Thyroid gland (tissue), 4 donors: Measurements from ENCODE around the gene PMEPA1. TPM values are rescaled to one million over a fixed set of nuclear protein-coding genes. Genes with fewer than 3 reads are reported as not detected.

ENCODE experiments used
- DNase-seq, 2 donors: peaks; one replicate each; pipeline ENCODE4 v3.0.0-alpha.2; 2019
- H3K27ac ChIP-seq, 3 donors: fragments of 200-600 bp; sonication (generic); 1 replicate in 2 of 3; 2 replicates in 1 of 3; pipeline ENCODE4 v1.5.1; 2016 to 2019; ENCODE audit warnings: mild to moderate bottlenecking in 1 of 3, moderate library complexity in 1 of 3
- H3K27me3 ChIP-seq: fragments of 200-600 bp; sonication (generic); one replicate; pipeline ENCODE4 v1.5.1; 2019
- H3K36me3 ChIP-seq, 2 donors: fragments of 200-600 bp; sonication (generic); one replicate each; pipeline ENCODE4 v1.5.1; 2016 to 2019
- H3K4me1 ChIP-seq, 2 donors: fragments of 200-600 bp; sonication (generic); one replicate each; pipeline ENCODE4 v1.5.1; 2017 to 2019
- H3K4me3 ChIP-seq, 3 donors: fragments of 200-600 bp; sonication (generic); replicated peaks in 1 of 3; 1 replicate in 2 of 3; 2 replicates in 1 of 3; pipeline ENCODE4 v1.5.1; 2016; ENCODE audit warnings: mild to moderate bottlenecking in 1 of 3
- H3K9me3 ChIP-seq: fragments of 200-600 bp; sonication (generic); one replicate; pipeline ENCODE4 v1.5.1; 2017
- CTCF ChIP-seq, 6 experiments: fragments of 200-600 bp in 3 of 6; fragments of 450-650 bp in 3 of 6; sonication (generic) in 3 of 6; IDR thresholded peaks; one replicate each; pipeline ENCODE4 v1.5.1; 2016 to 2019; ENCODE audit warnings: antibody characterized with exemption in 6 of 6, mild to moderate bottlenecking in 2 of 6, inconsistent platforms in 1 of 6, moderate library complexity in 1 of 6
- POLR2A ChIP-seq, 2 donors: fragments of 450-650 bp; IDR thresholded peaks; one replicate each; pipeline ENCODE4 v1.6.1; 2017; ENCODE audit warnings: antibody characterized with exemption in 2 of 2, mild to moderate bottlenecking in 2 of 2, moderate library complexity in 1 of 2
- WGBS, 2 donors: methylation state at CpG; one replicate each; pipeline ENCODE4 v1.1.5; 2017; 5-methylcytosine and 5-hydroxymethylcytosine counted together
- intact Hi-C: fragments of 100-400 bp; cut with DNase I; formaldehyde crosslinking; loops from one replicate; pipeline ENCODE4 v1.15.1; 2023
- total RNA-seq, 4 donors: library from RNA; depleted of rRNA; stranded (reverse); fragments of >200 nt; gene quantifications; one replicate each; pipeline ENCODE4 v1.2.3, GENCODE V29; 2016

The PMEPA1 gene
- total RNA-seq, 4 donors from 2014 or later, result 6.5 to 12.6 (median 8.3) TPM

GRCh38 chr20:57701090-57701489 lies 8.7 kb downstream of the PMEPA1 start:
- intact Hi-C loops, result no loop called here
- 87 to 91% methylated on average over 6 of the region's 6 CpGs for WGBS, 2 donors
- H3K27ac ChIP-seq, result no peak overlapping the region
- no peaks in the 10 kb centered on the region for H3K27me3 ChIP-seq
- no peaks in the 10 kb centered on the region for H3K36me3 ChIP-seq
- no peaks in the 10 kb centered on the region for H3K9me3 ChIP-seq
- H3K4me1 ChIP-seq, result peaks cover 0 to 4% of the 10 kb centered on the region in 2 donors
- no peak overlapping the region for H3K4me3 ChIP-seq
- no peak for TF ChIP-seq CTCF (IDR thresholded peaks at IDR 0.05)
- TF ChIP-seq POLR2A (IDR thresholded peaks at IDR 0.05), result no peak
- DNase-seq, result no peak

GRCh38 chr20:57699395-57699794 lies 10.4 kb downstream of the PMEPA1 start:
- TF ChIP-seq CTCF (IDR thresholded peaks at IDR 0.05), result no peak
- no peak for TF ChIP-seq POLR2A (IDR thresholded peaks at IDR 0.05)
- no peaks in the 10 kb centered on the region for H3K9me3 ChIP-seq
- H3K27me3 ChIP-seq, result no peaks in the 10 kb centered on the region
- H3K27ac ChIP-seq, result no peak overlapping the region
- intact Hi-C loops, result no loop called here
- H3K36me3 ChIP-seq, result no peaks in the 10 kb centered on the region
- peaks cover 0 to 4% of the 10 kb centered on the region in 2 donors for H3K4me1 ChIP-seq
- H3K4me3 ChIP-seq, result no peak overlapping the region
- WGBS, 2 donors, result 82 to 93% methylated on average over 8 of the region's 8 CpGs
- DNase-seq, result no peak

GRCh38 chr20:57698867-57699275 lies 10.9 kb downstream of the PMEPA1 start:
- H3K36me3 ChIP-seq, result no peaks in the 10 kb centered on the region
- no peak overlapping the region for H3K27ac ChIP-seq

GRCh38 chr20:57698116-57698866 lies 11.5 kb downstream of the PMEPA1 start:
- no peaks in the 10 kb centered on the region for H3K27me3 ChIP-seq
- peaks cover 0 to 4% of the 10 kb centered on the region in 2 donors for H3K4me1 ChIP-seq
- 87 to 91% methylated on average over 17 of the region's 17 CpGs for WGBS, 2 donors
- intact Hi-C loops, result no loop called here
- DNase-seq, result no peak
- no peaks in the 10 kb centered on the region for H3K36me3 ChIP-seq
- TF ChIP-seq POLR2A (IDR thresholded peaks at IDR 0.05) (no peak), CTCF (IDR thresholded peaks at IDR 0.05) (no peak)
- H3K9me3 ChIP-seq, result no peaks in the 10 kb centered on the region
- H3K4me3 ChIP-seq, result no peak overlapping the region
- H3K27ac ChIP-seq, result no peak overlapping the region

More at GRCh38 chr20:57698867-57699275, 10.9 kb downstream of the PMEPA1 start:
- H3K9me3 ChIP-seq, result no peaks in the 10 kb centered on the region
- peaks cover 0 to 4% of the 10 kb centered on the region in 2 donors for H3K4me1 ChIP-seq
- TF ChIP-seq POLR2A (IDR thresholded peaks at IDR 0.05), result no peak
- no peak for TF ChIP-seq CTCF (IDR thresholded peaks at IDR 0.05)
- intact Hi-C loops, result no loop called here
- no peak for DNase-seq
- no peaks in the 10 kb centered on the region for H3K27me3 ChIP-seq
- 80 to 90% methylated on average over 7 of the region's 7 CpGs for WGBS, 2 donors
- no peak overlapping the region for H3K4me3 ChIP-seq

- H3K36me3 ChIP-seq, result no peaks in the 10 kb centered on the region
- H3K4me3 ChIP-seq, result no peak overlapping the region
- H3K9me3 ChIP-seq, result no peaks in the 10 kb centered on the region
- H3K27ac ChIP-seq, result no peak overlapping the region
- intact Hi-C loops, result no loop called here
- DNase-seq, result no peak
- H3K27me3 ChIP-seq, result no peaks in the 10 kb centered on the region
- no peak for TF ChIP-seq POLR2A (IDR thresholded peaks at IDR 0.05)
- TF ChIP-seq CTCF (IDR thresholded peaks at IDR 0.05), result no peak
- H3K4me1 ChIP-seq, result peaks cover 0 to 4% of the 10 kb centered on the region in 2 donors
- WGBS, 2 donors, result 66 to 69% methylated on average over 7 of the region's 7 CpGs
These were observed 12.3 kb downstream of the PMEPA1 start for GRCh38 chr20:57697543-57697942.
